Tibial nerve (tissue), 3 donors: ENCODE measurements around the gene KRABD2.

Experiments
- EP300 ChIP-seq, 2 donors: sonication (generic); formaldehyde crosslinking; IDR thresholded peaks; one replicate each; pipeline ENCODE4 v1.6.1; 2017; ENCODE audit warnings: antibody characterized with exemption in 2 of 2, mild to moderate bottlenecking in 1 of 2
- POLR2A ChIP-seq, 2 donors: fragments of 450-650 bp; IDR thresholded peaks; one replicate each; pipeline ENCODE4 v1.6.1; 2017; ENCODE audit warnings: antibody characterized with exemption in 2 of 2, mild to moderate bottlenecking in 2 of 2, moderate library complexity in 2 of 2

DNA sequence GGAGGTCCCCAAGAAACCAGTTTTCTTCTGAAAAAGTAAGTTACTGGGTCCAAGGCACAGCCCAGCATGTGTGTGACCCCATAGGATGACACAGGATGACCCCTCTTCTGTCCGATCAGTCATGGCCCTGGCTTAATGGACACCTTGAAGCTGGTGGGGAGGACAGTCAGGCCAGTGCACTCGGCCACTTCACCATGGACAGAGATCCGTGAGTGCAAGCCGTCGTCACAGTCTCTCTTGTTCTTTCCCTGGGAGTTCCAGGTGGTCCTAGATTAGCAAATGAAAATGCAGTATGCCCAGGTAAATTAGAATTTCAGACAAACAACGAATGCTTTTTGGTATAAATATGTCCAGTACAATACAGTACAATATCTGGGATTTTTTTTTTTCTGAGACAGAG is 22.5 kb upstream of the KRABD2 start:
- no peak for TF ChIP-seq POLR2A (IDR thresholded peaks at IDR 0.05)
- no peak for TF ChIP-seq EP300 (IDR thresholded peaks at IDR 0.05)
